K562 (cell line): ENCODE results near the gene OBSCN. TPM values are rescaled to one million over a fixed set of nuclear protein-coding genes. Genes with fewer than 3 reads are reported as not detected.

ENCODE experiments used
- ATAC-seq: fragments of 200-7000 bp; cut with Tn5 transposase; 3 replicates; pipeline ENCODE4 v1.9.1; 2020; ENCODE audit warnings: moderate library complexity
- BruUV-seq: library from RNA; stranded (reverse); fragments of 400-500 nt; replicated peaks from 2 replicates; lab custom pipeline; 2021; lab: Mats Ljungman, UMichigan
- CTCF ChIA-PET: fragments of 300-600 bp; formaldehyde crosslinking; extraction: SDS; loops from one replicate; lab custom pipeline; 2021; ENCODE audit warnings: low intra/inter-chr PET ratio; lab: Yijun Ruan, JAX
- POLR2A ChIA-PET: fragments of 300-600, 350-650 bp; sonication (Branson Sonifier 250); formaldehyde crosslinking; extraction: SDS; loops from one replicate; lab custom pipeline; 2021; ENCODE audit warnings: antibody characterized with exemption, inconsistent platforms; lab: Yijun Ruan, JAX
- DNase-seq, 4 experiments: peaks; one replicate each; pipeline versions ENCODE4 v3.0.0 to v3.0.0-alpha.2; 2011 to 2018; ENCODE audit warnings: low spot score in 3 of 4, mixed read lengths in 3 of 4; ENCODE audit errors: extremely low read depth in 1 of 4
- FAIRE-seq: peaks from 2 replicates; lab custom pipeline; 2011; peaks lifted over from hg19 to GRCh38; lab: Jason Lieb, UNC
- H2AFZ ChIP-seq: 2 replicates; pipeline ENCODE4 v1.6.0; 2011; ENCODE audit warnings: low read depth, low read length, control low read depth, inconsistent platforms
- H3K27ac ChIP-seq: fragments of 200-600 bp; 3 replicates; pipeline ENCODE4 v1.8.0; 2011; ENCODE audit warnings: low read depth, mild to moderate bottlenecking, control low read depth, inconsistent platforms, low read length, moderate library complexity, mixed read lengths; ENCODE audit errors: extremely low read depth
- H3K27me3 ChIP-seq, 2 experiments: fragments of 300-600 bp in 1 of 2; 2 replicates in 1 of 2; 3 replicates in 1 of 2; pipeline versions ENCODE4 v1.6.0 to v1.8.0; 2011; ENCODE audit warnings: inconsistent platforms in 2 of 2, low read length in 2 of 2, mild to moderate bottlenecking in 1 of 2, mixed read lengths in 1 of 2, moderate library complexity in 1 of 2; ENCODE audit not compliant: control insufficient read depth in 2 of 2, insufficient read depth in 2 of 2
- H3K36me3 ChIP-seq: fragments of 300-600 bp; 3 replicates; pipeline ENCODE4 v1.8.0; 2011; ENCODE audit warnings: mild to moderate bottlenecking, low read length, inconsistent platforms; ENCODE audit not compliant: control insufficient read depth, insufficient read depth
- H3K4me1 ChIP-seq, 2 experiments: fragments of 200-600 bp in 1 of 2; replicated peaks in 1 of 2; 2 replicates in 1 of 2; 3 replicates in 1 of 2; pipeline versions ENCODE4 v1.5.1 to v1.8.0; 2011; ENCODE audit warnings: inconsistent platforms in 2 of 2, low read length in 2 of 2, mild to moderate bottlenecking in 1 of 2, mixed read lengths in 1 of 2, moderate library complexity in 1 of 2; ENCODE audit not compliant: control insufficient read depth in 2 of 2, insufficient read depth in 2 of 2
- H3K4me2 ChIP-seq: 2 replicates; pipeline ENCODE4 v1.6.1; 2011; ENCODE audit warnings: low read length, control low read depth, inconsistent platforms, mixed read lengths; ENCODE audit not compliant: insufficient read depth
- H3K4me3 ChIP-seq: fragments of 200-600 bp; sonication (generic), shearing (Covaris generic); 2 replicates; pipeline ENCODE4 v1.5.1; 2016; ENCODE audit warnings: control low read depth, inconsistent platforms
- H3K79me2 ChIP-seq: fragments of 200-600 bp; 3 replicates; pipeline ENCODE4 v1.8.0; 2011; ENCODE audit warnings: low read length, inconsistent platforms; ENCODE audit not compliant: control insufficient read depth, insufficient read depth
- H3K9ac ChIP-seq, 2 experiments: 2 replicates each; pipeline versions ENCODE4 v1.6.0 to v1.6.1; 2011; ENCODE audit warnings: low read depth in 2 of 2, low read length in 2 of 2, control low read depth in 1 of 2, inconsistent platforms in 1 of 2, mild to moderate bottlenecking in 1 of 2, mixed read lengths in 1 of 2; ENCODE audit not compliant: insufficient read depth in 1 of 2
- H3K9me1 ChIP-seq: one replicate; pipeline ENCODE4 v1.6.0; 2011; ENCODE audit warnings: inconsistent platforms, mild to moderate bottlenecking, low read length, moderate library complexity; ENCODE audit not compliant: control insufficient read depth, insufficient read depth
- H3K9me3 ChIP-seq: replicated peaks from 2 replicates; pipeline ENCODE4 v1.5.1; 2011; ENCODE audit warnings: low read depth, low read length, inconsistent platforms; ENCODE audit not compliant: control insufficient read depth, insufficient read depth
- H4K20me1 ChIP-seq: replicated peaks from 2 replicates; pipeline ENCODE4 v1.6.1; 2011; ENCODE audit warnings: low read length, inconsistent platforms, mixed read lengths; ENCODE audit not compliant: control insufficient read depth, insufficient read depth
- GTF2E2 ChIP-seq: fragments of 200-800 bp; sonication (Bioruptor generic); IDR thresholded peaks from 2 replicates; pipeline ENCODE4 v1.6.1; 2016; ENCODE audit warnings: missing genetic modification characterization, missing compliant biosample characterization
- POLR2G ChIP-seq: fragments of 200-400 bp; formaldehyde crosslinking; IDR thresholded peaks from 2 replicates; pipeline ENCODE4 v1.6.1; 2017; ENCODE audit warnings: low read depth, mild to moderate bottlenecking, antibody characterized with exemption, low read length, moderate library complexity
- WGBS: fragments of 100-300 bp; shearing (Covaris generic); methylation state at CpG from one replicate; pipeline ENCODE4 v1.1.6; 2016; ENCODE audit warnings: low coverage, mixed read lengths; ENCODE audit not compliant: insufficient coverage; ENCODE audit errors: missing lambda C conversion rate; 5-methylcytosine and 5-hydroxymethylcytosine counted together
- in situ Hi-C: fragments of 300-500 bp; cut with MboI; formaldehyde crosslinking; loops from 4 replicates; pipeline ENCODE4 v1.15.0; 2018; ENCODE audit warnings: inconsistent platforms, mixed read lengths
- intact Hi-C: fragments of 100-400 bp; cut with micrococcal nuclease; formaldehyde crosslinking; loops from 2 replicates; pipeline ENCODE4 v1.14.2; 2022
- polyA plus RNA-seq, 8 experiments: library from polyadenylated mRNA; depleted of rRNA in 4 of 8; stranded (reverse) in 5 of 8; unstranded in 3 of 8; fragments of >200 nt; fragmentation: Nextera tagmentation in 2 of 8; fragmentation: Illumina TruSeq in 1 of 8; extraction: Ambion mirVana in 2 of 8; extraction: Trizol in 1 of 8; gene quantifications; 2 replicates each; pipeline versions ENCODE4 v1.2.1 to v1.2.3, GENCODE V29; 2011 to 2014; ENCODE audit warnings: inconsistent platforms in 1 of 8, missing spikeins in 1 of 8
- total RNA-seq, 7 experiments: library from RNA; depleted of rRNA in 6 of 7; stranded (reverse); fragments of >200 nt in 6 of 7; fragmentation: Illumina TruSeq in 2 of 7; extraction: Trizol in 2 of 7; gene quantifications; 2 replicates each; pipeline versions ENCODE4 v1.2.1 to v1.2.3, GENCODE V29; 2011 to 2021; ENCODE audit warnings: low replicate concordance in 1 of 7

OBSCN gene
- total and polyA plus RNA-seq, 9 of the 15 experiments (the other 6 are each of a cell fraction or from before 2014, with no cell fraction given): 0.18 to 19.7 (median 3.6) TPM

- no peaks in the 10 kb centered on the region for H3K9me3 ChIP-seq
- in situ Hi-C loops: no loop called here
- ATAC-seq: 0 out of 3 replicates have a peak, but pooled peaks have one; percentile 4
- 66% methylated on average over 19 of the region's 19 CpGs for WGBS
- no peaks in the 10 kb centered on the region for H3K36me3 ChIP-seq
- FAIRE-seq: no peak
- CTCF ChIA-PET: no interaction called here
- H3K4me2 ChIP-seq: no peak overlapping the region
- DNase-seq: no peak
- H3K9ac ChIP-seq: peak overlapping the region in 1 of 2 experiments; percentile 23; a peak in 2 of 4 replicates
- no peaks in the 10 kb centered on the region for H4K20me1 ChIP-seq
- no peaks in the 10 kb centered on the region for H3K27me3 ChIP-seq
- TF ChIP-seq POLR2G (0 out of 2 replicates have a peak, but pooled peaks have one; percentile 10), GTF2E2 (no peak)
- no peak overlapping the region for H2AFZ ChIP-seq
- H3K4me1 ChIP-seq: peaks cover 0 to 63% of the 10 kb centered on the region in 2 experiments; a peak in 3 of 5 replicates
- intact Hi-C loops: no loop called here
- no peak overlapping the region for H3K4me3 ChIP-seq
- no peaks in the 10 kb centered on the region for H3K79me2 ChIP-seq
- no peaks in the 10 kb centered on the region for H3K9me1 ChIP-seq
- no peak overlapping the region for H3K27ac ChIP-seq
- no TSS peak for BruUV-seq
- POLR2A ChIA-PET: interaction anchor here (0.6 to 1.1 kb wide), 2 partner anchors 9 to 1617 kb away, joined by 3 read pairs; no protein-coding TSS in a partner anchor
These were observed 152.9 kb downstream of the OBSCN start for GRCh38 chr1:228360533-228361313.
